ENCODE measurements around the gene ARSG.
"Not testable (repeated sequence)": the region's sequence is repeated elsewhere in the genome, so short reads cannot be mapped to it uniquely, and the experiment has no call there.

Gene ARSG

DNA sequence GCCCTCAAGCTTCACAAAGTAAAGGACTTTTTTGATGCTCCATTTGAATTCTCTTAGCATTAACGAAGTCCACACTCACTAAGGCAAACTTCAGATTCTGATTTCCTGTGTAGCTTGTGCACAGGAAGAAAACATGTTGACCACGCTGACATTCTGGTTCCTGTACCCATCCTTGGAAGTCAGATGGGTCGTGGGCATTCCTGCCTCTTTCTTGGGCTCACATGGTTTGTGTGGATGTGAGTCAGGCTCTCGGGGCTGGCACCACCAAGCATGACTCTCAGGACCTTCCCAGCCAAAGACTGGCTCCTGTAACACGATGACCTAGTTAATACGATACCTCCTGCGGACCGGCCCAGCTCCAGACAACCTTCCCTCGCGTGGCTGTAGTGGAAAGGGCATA is 32.8 kb downstream of the ARSG start:
- Mint-ChIP-seq H3K4me1 (ENCODE audit: low read depth) (peaks cover 18% of the 10 kb centered on the region), H3K27ac (no peak overlapping the region), H3K4me3 (no peak overlapping the region), H3K9me3 (no peaks in the 10 kb centered on the region), H3K27me3 (no peaks in the 10 kb centered on the region), H3K36me3 (ENCODE audit: low read depth) (no peaks in the 10 kb centered on the region)
- DNase-seq, result no peak

DNA sequence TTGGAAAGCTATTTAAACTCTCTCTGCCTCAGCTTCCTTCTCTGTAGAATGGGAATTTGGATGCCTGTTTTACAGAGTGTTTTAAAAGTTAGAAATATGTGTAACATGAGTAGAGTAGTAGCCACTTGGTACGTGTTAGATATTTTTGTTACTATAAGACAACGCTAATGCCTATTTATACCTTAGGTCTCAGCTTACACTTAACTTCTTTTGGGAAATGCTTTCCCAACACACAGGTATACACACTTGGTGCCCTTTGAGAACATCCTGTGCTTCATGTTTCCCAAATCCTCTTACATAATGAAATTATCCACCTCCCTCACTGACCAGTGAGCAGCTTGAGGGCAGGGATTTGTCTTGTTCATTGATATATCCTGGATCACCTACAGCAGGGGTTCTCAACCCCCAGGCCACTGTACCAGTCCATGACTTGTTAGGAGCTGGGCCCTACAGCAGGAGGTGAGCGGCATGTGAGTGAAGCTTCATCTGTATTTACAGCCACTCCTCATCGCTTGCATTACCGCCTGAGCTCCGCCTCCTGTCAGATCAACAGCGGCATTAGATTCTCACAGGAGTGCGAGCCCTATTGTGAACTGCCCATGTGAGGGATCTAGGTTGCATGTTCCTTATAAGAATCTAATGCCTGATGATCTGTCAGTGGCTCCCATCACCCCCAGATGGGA is 33.5 kb downstream of the ARSG start:
- Mint-ChIP-seq H3K27ac (no peak overlapping the region), H3K4me1 (ENCODE audit: low read depth) (peaks cover 18% of the 10 kb centered on the region), H3K4me3 (no peak overlapping the region), H3K27me3 (no peaks in the 10 kb centered on the region), H3K9me3 (no peaks in the 10 kb centered on the region), H3K36me3 (ENCODE audit: low read depth) (no peaks in the 10 kb centered on the region)
- no peak for DNase-seq

DNA sequence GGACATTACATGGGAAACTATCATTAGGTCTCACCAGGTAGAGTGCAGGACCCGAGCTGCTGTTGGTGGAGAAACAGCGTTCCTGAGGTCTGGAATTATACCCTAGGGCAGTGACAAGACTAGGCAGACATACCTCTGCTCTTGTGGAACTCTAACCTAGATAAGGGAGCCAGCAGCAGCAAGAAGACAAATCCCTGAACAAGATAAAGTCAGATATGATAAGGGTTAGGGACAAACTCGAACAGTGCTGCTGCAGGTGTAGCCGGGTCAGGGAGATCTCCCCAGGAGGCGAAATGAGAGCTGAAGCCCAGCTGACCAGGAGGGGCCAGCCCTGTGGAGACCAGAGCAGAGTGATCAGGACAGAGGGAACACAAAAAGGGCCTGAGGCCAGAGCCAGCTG is 34.7 kb downstream of the ARSG start:
- no peak overlapping the region for H3K27ac Mint-ChIP-seq
- H3K4me1 Mint-ChIP-seq (ENCODE audit: low read depth), result peaks cover 18% of the 10 kb centered on the region
- peaks cover 3% of the 10 kb centered on the region for H3K9me3 Mint-ChIP-seq
- no peak for DNase-seq
- no peaks in the 10 kb centered on the region for H3K27me3 Mint-ChIP-seq
- H3K4me3 Mint-ChIP-seq, result no peak overlapping the region
- H3K36me3 Mint-ChIP-seq (ENCODE audit: low read depth), result no peaks in the 10 kb centered on the region

DNA sequence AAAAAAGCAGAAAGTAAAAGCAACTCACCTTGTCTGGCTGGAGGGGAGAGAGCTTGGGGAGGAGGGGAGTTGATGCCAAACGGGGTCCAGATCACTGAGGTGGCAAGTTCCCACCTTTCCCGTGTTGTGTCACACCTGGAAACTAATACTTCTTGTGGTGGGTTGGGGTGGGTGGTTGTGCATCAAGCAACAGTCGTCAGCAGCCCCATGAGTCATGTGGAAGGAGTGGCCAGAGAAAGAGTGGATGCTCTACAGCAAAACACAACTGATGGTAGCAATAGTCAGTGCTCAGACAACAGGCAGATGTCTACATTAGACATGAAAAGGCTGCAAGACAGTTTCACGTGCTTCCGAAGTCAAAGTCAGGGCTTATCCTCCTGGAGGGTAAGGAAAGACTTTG is 35.4 kb downstream of the ARSG start:
- Mint-ChIP-seq H3K27me3 (no peaks in the 10 kb centered on the region), H3K4me1 (ENCODE audit: low read depth) (peaks cover 18% of the 10 kb centered on the region), H3K4me3 (no peak overlapping the region), H3K9me3 (peaks cover 5% of the 10 kb centered on the region), H3K36me3 (ENCODE audit: low read depth) (peaks cover 1% of the 10 kb centered on the region), H3K27ac (no peak overlapping the region)
- DNase-seq, result no peak

DNA sequence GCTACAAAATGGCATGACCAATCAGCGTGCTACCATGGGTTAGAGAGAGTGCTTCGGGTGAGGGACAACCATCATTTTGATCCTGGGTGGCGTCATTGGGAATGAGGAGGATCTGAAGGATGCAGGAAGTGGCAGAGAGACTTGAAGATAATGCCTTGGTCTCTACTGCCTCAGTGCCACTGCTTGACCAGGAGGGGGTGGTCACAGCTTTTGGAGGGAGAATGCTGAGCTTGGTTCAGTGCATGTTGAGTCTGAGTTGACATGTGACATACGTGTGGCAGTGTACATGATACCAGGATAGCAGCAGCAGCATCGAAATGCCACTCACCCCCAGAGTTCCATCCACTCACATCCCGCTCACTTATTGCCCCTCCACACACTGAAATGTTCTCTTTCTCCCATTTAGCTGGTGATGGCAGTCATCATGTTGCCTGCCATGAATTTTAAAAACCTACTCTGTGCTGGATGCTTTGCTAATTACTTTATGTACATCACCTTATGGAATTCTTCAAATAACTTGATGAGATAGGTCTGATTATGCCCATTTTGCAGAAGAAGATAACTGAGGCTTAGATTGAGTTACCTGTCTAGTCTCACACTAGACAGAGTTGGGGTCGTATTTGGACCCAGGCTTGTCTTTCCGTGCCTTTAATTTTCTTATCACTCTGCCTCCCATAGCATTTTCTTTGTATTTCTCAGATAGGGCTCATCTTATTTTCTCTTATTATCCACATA is 36.7 kb downstream of the ARSG start:
- Mint-ChIP-seq H3K27ac (no peak overlapping the region), H3K36me3 (ENCODE audit: low read depth) (peaks cover 6% of the 10 kb centered on the region), H3K4me1 (ENCODE audit: low read depth) (peaks cover 18% of the 10 kb centered on the region), H3K4me3 (no peak overlapping the region), H3K27me3 (no peaks in the 10 kb centered on the region), H3K9me3 (peaks cover 11% of the 10 kb centered on the region)
- no peak for DNase-seq

DNA sequence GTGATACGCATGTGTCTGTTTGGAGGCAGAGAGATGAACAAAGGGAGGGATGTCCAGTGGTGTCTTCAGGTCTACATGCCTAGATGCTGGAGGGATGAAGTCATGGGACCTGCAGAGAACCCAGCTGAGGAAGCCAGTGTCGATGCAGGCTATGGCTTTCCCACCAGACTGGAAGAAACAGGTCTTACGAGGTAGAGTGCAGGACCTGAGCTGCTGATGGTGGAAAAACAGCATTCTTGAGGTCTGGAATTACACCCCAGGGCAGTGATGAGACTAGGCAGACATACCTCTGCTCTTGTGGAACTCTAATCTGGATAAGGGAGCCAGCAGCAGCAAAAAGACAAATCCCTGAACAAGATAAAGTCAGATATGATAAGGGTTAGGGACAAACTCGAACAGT is 37.4 kb downstream of the ARSG start:
- H3K27me3 Mint-ChIP-seq, result no peaks in the 10 kb centered on the region
- peaks cover 6% of the 10 kb centered on the region for H3K36me3 Mint-ChIP-seq (ENCODE audit: low read depth)
- H3K27ac Mint-ChIP-seq, result no peak overlapping the region
- peaks cover 16% of the 10 kb centered on the region for H3K4me1 Mint-ChIP-seq (ENCODE audit: low read depth)
- no peak overlapping the region for H3K4me3 Mint-ChIP-seq
- H3K9me3 Mint-ChIP-seq, result peaks cover 11% of the 10 kb centered on the region
- no peak for DNase-seq

DNA sequence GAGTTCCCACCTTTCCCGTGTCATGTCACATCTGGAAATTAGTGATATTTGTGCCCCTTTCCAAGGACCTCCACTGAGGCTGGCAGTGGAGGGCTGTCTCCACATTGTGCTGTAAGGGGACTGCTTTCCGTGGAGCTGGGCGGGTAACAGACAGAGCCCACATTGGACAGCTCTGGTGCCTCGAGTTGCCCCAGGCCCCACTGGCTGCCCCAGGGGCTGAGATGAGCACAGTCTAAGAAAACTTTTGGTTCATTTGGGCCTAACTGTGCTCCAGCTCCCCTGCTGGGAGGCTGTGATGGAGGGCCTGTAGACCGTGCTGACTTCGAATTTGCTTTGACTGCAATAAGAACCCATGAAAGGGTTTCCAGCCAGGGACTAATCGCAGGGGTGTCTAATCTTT is 38.0 kb downstream of the ARSG start:
- no peak overlapping the region for H3K4me3 Mint-ChIP-seq
- peaks cover 6% of the 10 kb centered on the region for H3K36me3 Mint-ChIP-seq (ENCODE audit: low read depth)
- H3K9me3 Mint-ChIP-seq, result peaks cover 11% of the 10 kb centered on the region
- peaks cover 11% of the 10 kb centered on the region for H3K4me1 Mint-ChIP-seq (ENCODE audit: low read depth)
- no peak overlapping the region for H3K27ac Mint-ChIP-seq
- DNase-seq, result no peak
- H3K27me3 Mint-ChIP-seq, result no peaks in the 10 kb centered on the region

DNA sequence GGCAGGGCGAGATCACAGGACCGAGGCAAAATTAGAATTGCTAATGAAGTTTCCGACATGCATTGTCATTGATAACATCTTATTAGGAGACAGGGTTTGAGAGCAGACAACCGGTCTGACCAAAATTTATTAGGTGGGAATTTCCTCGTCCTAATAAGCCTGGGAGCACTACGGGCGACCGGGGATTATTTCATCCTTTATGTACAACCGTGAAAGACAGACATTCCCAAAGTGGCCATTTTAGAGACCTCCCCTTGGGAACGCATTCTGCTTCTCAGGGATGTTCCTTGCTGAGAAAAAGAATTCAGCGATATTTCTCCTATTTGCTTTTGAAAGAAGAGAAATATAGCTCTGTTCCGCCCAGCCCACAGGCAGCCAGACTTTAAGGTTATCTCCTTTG is 40.6 kb downstream of the ARSG start:
- H3K36me3 Mint-ChIP-seq (ENCODE audit: low read depth); DNase-seq; H3K27ac Mint-ChIP-seq; H3K27me3 Mint-ChIP-seq; H3K4me3 Mint-ChIP-seq; H3K4me1 Mint-ChIP-seq (ENCODE audit: low read depth): not testable (repeated sequence)
- H3K9me3 Mint-ChIP-seq, result peaks cover 11% of the 10 kb centered on the region

DNA sequence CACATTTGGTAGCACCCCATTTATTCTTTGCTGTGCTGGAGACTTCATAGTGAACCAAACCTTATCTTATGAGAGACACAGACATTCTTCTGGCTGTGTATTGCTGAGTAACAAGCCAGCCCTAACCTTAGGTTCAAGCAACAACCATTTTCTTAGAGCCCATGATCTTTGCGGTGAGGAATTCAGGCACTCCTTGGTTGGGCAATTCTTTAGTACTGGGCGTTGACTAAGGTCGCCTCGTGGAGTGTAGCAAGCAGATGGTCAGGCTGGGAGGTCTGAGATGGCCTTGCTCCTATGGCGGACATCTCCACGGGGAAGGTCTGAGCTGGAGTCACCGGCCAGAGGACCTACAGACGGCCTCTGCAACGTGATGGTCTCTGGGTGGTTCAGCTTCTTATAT is 43.1 kb downstream of the ARSG start:
- Mint-ChIP-seq H3K27me3 (no peaks in the 10 kb centered on the region), H3K27ac (no peak overlapping the region), H3K4me1 (ENCODE audit: low read depth) (peaks cover 2% of the 10 kb centered on the region), H3K9me3 (peaks cover 11% of the 10 kb centered on the region), H3K36me3 (ENCODE audit: low read depth) (peaks cover 6% of the 10 kb centered on the region), H3K4me3 (no peak overlapping the region)
- DNase-seq, result no peak

DNA sequence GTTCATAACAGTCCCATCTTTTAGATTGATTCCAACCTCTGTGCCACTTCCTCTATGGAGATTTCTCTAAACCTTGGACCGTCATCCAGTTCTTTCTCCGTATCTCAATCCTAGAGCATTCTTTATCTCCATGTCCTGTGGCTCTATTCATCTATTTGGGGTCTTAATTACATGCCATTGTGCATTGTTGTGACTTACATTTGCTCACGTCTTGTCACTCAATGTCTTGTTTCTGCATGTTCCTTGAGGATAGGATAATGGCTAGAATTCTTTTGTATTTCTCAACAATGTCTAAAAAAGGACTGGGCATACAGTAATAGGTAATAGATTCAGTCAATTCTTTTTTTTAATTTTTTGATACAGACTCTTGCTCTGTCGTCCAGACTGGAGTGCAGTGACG is 50.2 kb downstream of the ARSG start:
- no peak overlapping the region for H3K27ac Mint-ChIP-seq

DNA sequence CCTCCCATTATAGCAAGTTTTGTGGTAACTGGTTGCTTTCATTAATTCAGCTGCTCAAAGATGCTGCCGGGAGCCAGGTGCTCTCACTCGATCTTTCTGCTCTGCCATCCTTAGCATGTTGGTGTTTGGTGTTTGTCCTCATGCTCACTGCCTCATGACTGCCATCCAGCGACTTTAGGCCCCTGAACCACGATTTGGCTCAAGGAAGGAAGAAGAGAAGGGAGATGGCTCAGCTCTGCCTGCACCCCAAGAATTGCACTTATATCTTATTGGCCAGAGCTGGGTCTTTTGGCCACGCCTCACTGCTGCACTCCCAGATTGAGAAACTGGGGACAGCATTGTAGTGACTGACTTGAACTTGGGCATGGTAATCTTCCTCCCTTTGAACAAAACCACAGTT is 52.7 kb downstream of the ARSG start:
- no peak for DNase-seq
- Mint-ChIP-seq H3K4me1 (ENCODE audit: low read depth) (peaks cover 62% of the 10 kb centered on the region), H3K27ac (peak overlapping the region; percentile 2), H3K9me3 (no peaks in the 10 kb centered on the region), H3K27me3 (no peaks in the 10 kb centered on the region), H3K4me3 (no peak overlapping the region), H3K36me3 (ENCODE audit: low read depth) (peaks cover 3% of the 10 kb centered on the region)

More for the DNA sequence above, 50.2 kb downstream of the ARSG start:
- H3K4me1 Mint-ChIP-seq (ENCODE audit: low read depth), result peaks cover 38% of the 10 kb centered on the region
- no peaks in the 10 kb centered on the region for H3K9me3 Mint-ChIP-seq
- H3K36me3 Mint-ChIP-seq (ENCODE audit: low read depth), result no peaks in the 10 kb centered on the region
- no peak for DNase-seq
- no peak overlapping the region for H3K4me3 Mint-ChIP-seq
- H3K27me3 Mint-ChIP-seq, result no peaks in the 10 kb centered on the region

DNA sequence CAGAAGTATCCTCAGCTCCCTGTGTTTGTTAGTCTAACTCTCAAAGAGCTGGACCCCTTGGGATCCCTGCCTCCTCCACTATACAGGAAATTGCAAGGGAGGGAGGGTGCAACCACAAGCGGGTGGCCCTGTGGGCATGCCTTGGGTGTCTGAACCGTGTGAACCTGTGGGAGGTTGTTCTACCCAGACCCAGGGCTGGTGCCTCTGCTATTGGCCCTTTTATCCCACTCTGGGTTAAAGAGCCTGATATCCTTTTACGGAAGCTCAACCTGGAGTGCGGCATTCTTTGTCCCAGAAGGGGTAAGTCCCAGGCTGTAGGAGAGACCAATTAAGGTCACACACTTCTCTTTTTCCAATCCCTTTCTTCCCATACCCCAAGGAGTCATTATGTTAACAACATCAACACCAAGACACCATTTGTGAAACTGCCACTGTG is 53.4 kb downstream of the ARSG start:
- Mint-ChIP-seq H3K4me3 (no peak overlapping the region), H3K27ac (peak overlapping the region; percentile 66), H3K36me3 (ENCODE audit: low read depth) (peaks cover 3% of the 10 kb centered on the region), H3K27me3 (no peaks in the 10 kb centered on the region), H3K4me1 (ENCODE audit: low read depth) (peaks cover 64% of the 10 kb centered on the region), H3K9me3 (no peaks in the 10 kb centered on the region)
- DNase-seq, result peak; percentile 47

DNA sequence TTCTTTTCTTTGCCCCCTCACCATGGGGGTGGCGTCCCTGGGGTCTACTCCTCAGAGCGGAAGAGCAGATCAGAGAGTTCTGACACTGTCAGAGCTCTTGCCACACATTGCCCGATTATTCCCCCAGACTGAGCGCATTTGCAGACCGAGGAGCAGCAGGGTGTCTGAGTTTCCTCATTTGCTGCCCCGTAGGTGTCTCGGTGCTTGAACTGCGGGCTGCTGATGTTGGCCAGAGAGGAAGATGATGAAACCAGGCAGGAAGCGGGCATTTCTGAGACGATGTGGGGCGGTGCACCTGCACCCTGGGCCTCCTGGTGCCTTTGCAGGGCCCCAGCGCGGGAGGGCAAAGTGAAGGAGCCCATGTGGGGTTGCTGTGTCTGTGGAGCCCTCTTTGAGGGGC is 55.2 kb downstream of the ARSG start:
- DNase-seq, result peak; percentile 82
- Mint-ChIP-seq H3K27ac (peak overlapping the region; percentile 92), H3K27me3 (no peaks in the 10 kb centered on the region), H3K36me3 (ENCODE audit: low read depth) (peaks cover 3% of the 10 kb centered on the region), H3K9me3 (no peaks in the 10 kb centered on the region), H3K4me3 (peak overlapping the region; percentile 66), H3K4me1 (ENCODE audit: low read depth) (peaks cover 72% of the 10 kb centered on the region)

DNA sequence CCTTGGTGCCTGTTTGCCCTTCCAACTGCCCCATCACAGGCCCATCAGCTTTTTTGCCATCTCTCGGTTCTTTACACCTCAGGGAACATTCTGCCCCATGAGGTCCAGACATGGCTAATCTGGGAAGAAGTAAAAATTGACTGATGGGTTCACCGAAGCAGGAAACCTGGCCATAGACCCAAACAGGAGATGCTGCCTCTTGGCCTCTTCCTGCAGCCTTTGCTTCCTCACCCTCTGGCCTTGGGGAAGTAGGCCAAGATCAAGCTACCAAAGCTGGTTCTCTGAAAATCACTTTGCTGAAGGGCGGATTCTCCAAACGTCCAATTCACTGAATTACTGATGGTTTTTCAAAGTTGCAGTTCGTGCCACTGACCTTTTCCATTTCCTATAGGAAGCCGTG is 56.1 kb downstream of the ARSG start:
- H3K27ac Mint-ChIP-seq, result peak overlapping the region; percentile 92

DNA sequence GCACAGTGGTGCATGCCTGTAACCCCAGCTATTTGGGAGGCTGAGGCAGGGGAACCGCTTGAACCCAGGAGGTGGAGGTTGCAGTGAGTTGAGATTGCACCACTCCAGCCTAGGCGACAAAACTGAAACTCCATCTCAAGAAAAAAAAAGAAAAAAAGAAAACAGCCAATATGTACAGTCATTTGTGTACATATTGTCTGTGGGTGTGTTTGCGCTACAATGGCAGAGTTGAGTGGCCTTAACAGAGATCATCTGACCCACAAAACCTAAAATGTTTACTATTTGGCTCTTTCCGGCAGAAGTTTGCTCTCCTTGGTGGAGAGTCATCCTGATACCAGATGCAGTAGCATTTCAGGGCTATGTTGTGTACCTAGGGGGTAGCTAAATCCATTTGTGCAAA is 57.9 kb downstream of the ARSG start:
- Mint-ChIP-seq H3K4me3 (no peak overlapping the region), H3K27ac (no peak overlapping the region), H3K9me3 (no peaks in the 10 kb centered on the region), H3K27me3 (no peaks in the 10 kb centered on the region), H3K4me1 (ENCODE audit: low read depth) (peaks cover 84% of the 10 kb centered on the region), H3K36me3 (ENCODE audit: low read depth) (peaks cover 3% of the 10 kb centered on the region)
- DNase-seq, result no peak

More for the DNA sequence above, 56.1 kb downstream of the ARSG start:
- Mint-ChIP-seq H3K4me3 (peak overlapping the region; percentile 66), H3K36me3 (ENCODE audit: low read depth) (peaks cover 3% of the 10 kb centered on the region), H3K27me3 (no peaks in the 10 kb centered on the region), H3K4me1 (ENCODE audit: low read depth) (peaks cover 81% of the 10 kb centered on the region), H3K9me3 (no peaks in the 10 kb centered on the region)
- DNase-seq, result no peak
